ENCODE results near the gene CHST8.

GRCh38 chr19:33702606-33703437 is 81.1 kb downstream of the CHST8 start:
- TF ChIP-seq EZH2 (IDR thresholded peaks at IDR 0.05; ENCODE audit: insufficient read depth, low read length), result no peak
- no peak for TF ChIP-seq CTCF (IDR thresholded peaks at IDR 0.05; ENCODE audit: insufficient read depth, low read depth, low read length)
